ENCODE measurements around the gene ADCY10. TPM values are rescaled to one million over a fixed set of nuclear protein-coding genes. Genes with fewer than 3 reads are reported as not detected.
A peak's percentile ranks its signal among the peaks of the same experiment; 100 is the strongest.

The ADCY10 gene
- total RNA-seq, 1 donor from 2014 or later, result 0.39 TPM

DNA sequence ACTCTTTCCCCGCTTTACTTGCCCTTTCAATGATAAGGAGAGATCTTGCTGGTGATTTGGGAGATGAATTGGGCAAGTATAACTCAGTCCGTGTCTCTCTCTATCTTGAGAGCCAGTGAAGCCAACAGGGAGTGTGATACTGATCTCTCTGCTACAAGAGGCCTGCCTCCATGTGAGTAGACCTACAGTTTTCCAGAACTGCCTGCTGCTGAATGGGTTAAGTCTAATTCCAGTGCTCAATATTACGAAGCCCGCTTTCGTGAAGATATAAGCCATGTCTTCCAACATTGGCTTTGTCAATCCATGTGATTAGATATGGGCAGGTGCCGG, 92.6 kb downstream of the ADCY10 start:
- Mint-ChIP-seq H3K4me3 (no peak overlapping the region), H3K27me3 (no peaks in the 10 kb centered on the region), H3K27ac (no peak overlapping the region), H3K9me3 (peaks cover 4% of the 10 kb centered on the region), H3K4me1 (ENCODE audit: unreplicated experiment) (peaks cover 5% of the 10 kb centered on the region), H3K36me3 (no peaks in the 10 kb centered on the region)
- DNase-seq (ENCODE audit: extremely low spot score, unreplicated experiment), result no peak
- TF ChIP-seq, protein P1, sequence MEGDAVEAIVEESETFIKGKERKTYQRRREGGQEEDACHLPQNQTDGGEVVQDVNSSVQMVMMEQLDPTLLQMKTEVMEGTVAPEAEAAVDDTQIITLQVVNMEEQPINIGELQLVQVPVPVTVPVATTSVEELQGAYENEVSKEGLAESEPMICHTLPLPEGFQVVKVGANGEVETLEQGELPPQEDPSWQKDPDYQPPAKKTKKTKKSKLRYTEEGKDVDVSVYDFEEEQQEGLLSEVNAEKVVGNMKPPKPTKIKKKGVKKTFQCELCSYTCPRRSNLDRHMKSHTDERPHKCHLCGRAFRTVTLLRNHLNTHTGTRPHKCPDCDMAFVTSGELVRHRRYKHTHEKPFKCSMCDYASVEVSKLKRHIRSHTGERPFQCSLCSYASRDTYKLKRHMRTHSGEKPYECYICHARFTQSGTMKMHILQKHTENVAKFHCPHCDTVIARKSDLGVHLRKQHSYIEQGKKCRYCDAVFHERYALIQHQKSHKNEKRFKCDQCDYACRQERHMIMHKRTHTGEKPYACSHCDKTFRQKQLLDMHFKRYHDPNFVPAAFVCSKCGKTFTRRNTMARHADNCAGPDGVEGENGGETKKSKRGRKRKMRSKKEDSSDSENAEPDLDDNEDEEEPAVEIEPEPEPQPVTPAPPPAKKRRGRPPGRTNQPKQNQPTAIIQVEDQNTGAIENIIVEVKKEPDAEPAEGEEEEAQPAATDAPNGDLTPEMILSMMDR (conservative IDR thresholded peaks at IDR 0.05), result no peak

DNA sequence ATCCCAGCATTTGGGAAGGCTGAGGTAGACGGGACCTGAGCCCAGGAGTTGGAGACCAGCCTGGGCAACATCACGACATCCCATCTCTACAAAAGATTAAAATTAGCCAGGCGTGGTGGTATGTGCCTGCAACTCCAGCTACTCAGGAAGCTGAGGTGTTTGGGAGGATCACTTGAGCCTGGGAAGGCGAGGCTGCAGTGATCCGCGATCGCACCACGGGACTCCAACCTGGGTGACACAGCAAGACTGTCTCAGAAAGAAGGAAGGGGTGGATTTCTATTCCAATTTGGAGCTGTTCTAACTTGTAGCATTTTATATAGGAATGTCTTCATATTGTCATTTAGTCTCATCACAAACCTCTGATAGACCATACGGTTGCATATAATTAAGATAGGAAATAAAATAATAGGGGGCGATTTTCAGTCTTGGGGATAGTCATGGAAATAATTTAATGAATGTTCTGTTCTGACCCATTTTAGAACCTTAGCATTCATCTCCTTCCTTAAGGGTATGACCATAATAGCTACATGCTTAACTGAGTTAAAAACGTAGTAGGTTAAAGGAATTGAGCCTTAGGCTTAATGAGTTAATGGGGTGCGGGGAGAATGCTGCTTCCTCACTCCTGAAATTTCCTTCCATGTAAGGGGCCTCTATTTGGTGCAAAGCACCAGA, 93.1 kb downstream of the ADCY10 start:
- TF ChIP-seq, protein P1 (conservative IDR thresholded peaks at IDR 0.05), result no peak
- no peaks in the 10 kb centered on the region for H3K27me3 Mint-ChIP-seq
- peaks cover 5% of the 10 kb centered on the region for H3K4me1 Mint-ChIP-seq (ENCODE audit: unreplicated experiment)
- peaks cover 6% of the 10 kb centered on the region for H3K9me3 Mint-ChIP-seq
- no peak overlapping the region for H3K27ac Mint-ChIP-seq
- H3K4me3 Mint-ChIP-seq, result peak overlapping the region; percentile 36
- no peak for DNase-seq (ENCODE audit: extremely low spot score, unreplicated experiment)
- H3K36me3 Mint-ChIP-seq, result peaks cover 2% of the 10 kb centered on the region

DNA sequence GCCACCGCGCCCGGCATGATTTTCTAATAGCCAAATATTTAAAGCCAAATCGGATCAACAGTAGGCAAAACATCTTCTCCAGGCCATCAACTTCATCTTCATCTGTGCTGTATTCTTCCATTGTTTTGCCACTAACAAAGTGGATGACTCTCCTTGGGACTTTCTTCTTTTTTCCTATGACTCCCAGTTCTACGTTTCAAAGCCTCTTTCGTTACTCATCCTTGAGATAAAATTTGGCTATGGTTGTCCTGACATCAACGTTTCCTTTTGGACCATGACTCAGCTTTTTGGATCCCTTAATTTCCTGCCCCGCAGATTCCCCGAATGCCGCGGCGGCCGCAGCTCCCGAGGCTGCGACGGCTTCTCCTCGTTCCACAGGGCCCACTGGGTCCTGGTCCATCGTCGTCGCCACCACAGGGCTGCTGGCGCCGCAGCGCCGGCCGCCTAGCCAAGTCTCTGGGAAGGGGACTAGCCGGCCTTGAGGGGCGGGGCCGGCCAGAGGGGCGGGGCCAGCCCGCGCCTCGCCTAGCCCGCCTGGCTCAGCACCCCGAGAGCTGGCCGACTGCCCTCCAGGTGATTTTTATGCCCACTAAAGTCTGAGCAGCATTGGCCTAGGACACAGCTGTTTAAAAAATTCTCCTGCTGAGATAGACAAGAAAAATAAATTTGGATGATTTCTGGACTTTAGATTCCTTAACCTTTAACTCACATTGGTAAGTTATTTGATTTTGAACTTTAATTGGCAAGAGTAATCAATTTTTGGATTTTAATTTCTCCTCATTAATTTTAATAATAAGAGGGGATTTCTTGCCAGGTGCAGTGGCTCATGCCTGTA, 93.9 kb downstream of the ADCY10 start:
- Mint-ChIP-seq H3K27me3 (no peaks in the 10 kb centered on the region), H3K4me1 (ENCODE audit: unreplicated experiment) (peaks cover 5% of the 10 kb centered on the region), H3K4me3 (peak overlapping the region; percentile 76), H3K9me3 (peaks cover 11% of the 10 kb centered on the region), H3K36me3 (peaks cover 3% of the 10 kb centered on the region), H3K27ac (peak overlapping the region; percentile 44)
- no peak for DNase-seq (ENCODE audit: extremely low spot score, unreplicated experiment)
- TF ChIP-seq, protein P1 (conservative IDR thresholded peaks at IDR 0.05), result no peak

DNA sequence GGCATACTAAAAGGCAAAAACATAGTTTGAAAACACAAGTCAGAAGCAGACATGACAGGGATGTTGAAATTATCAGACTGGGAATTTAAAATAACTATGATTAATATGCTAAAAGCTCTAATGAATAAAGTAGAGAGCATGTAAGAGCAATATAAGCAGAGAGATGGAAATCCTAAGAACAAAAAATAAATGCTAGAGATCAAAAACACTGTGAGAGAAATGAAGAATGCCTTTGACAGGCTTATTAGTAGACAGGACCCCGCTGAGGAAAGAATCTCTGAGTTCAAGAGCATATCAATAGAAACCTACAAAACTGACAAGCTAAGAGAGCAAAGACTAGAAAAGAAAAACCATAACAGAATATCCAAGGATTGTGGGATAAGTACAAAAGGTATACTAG, 98.3 kb downstream of the ADCY10 start:
- H3K4me1 Mint-ChIP-seq (ENCODE audit: unreplicated experiment), result peaks cover 5% of the 10 kb centered on the region
- H3K9me3 Mint-ChIP-seq, result peaks cover 11% of the 10 kb centered on the region
- DNase-seq (ENCODE audit: extremely low spot score, unreplicated experiment), result no peak
- no peak overlapping the region for H3K4me3 Mint-ChIP-seq
- TF ChIP-seq, protein P1 (conservative IDR thresholded peaks at IDR 0.05), result no peak
- H3K27me3 Mint-ChIP-seq, result no peaks in the 10 kb centered on the region
- H3K36me3 Mint-ChIP-seq, result peaks cover 3% of the 10 kb centered on the region
- H3K27ac Mint-ChIP-seq, result no peak overlapping the region

DNA sequence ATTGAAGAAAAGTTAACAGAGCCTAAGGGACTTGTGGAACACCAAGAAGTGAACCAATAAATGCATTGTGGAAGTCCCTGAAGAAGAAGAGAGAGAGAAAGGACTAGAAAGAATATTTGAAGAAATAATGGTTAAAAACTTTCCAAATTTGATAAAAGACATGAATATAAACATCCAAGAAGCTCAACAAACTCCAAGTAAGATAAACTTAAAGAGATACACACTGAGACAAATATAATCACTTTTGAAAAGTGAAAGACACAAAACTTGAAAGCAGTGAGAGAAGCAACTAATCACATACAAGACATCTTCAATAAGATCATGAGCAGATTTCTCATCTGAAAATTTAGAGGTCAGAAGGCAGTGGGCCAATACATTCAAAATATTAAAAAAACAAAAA, 101.0 kb downstream of the ADCY10 start:
- Mint-ChIP-seq H3K4me1 (ENCODE audit: unreplicated experiment) (no peaks in the 10 kb centered on the region), H3K9me3 (peaks cover 7% of the 10 kb centered on the region), H3K27ac (no peak overlapping the region), H3K27me3 (no peaks in the 10 kb centered on the region), H3K4me3 (no peak overlapping the region), H3K36me3 (peaks cover 7% of the 10 kb centered on the region)
- TF ChIP-seq, protein P1 (conservative IDR thresholded peaks at IDR 0.05), result no peak
- DNase-seq (ENCODE audit: extremely low spot score, unreplicated experiment), result no peak

Data from type B pancreatic cell (in vitro differentiated cells).